Activated T-helper 1 cell treated with Interleukin-2 at 50 U/mL for 16 hours (primary cell): ENCODE results near the gene AKAP1.

Source experiments
- DNase-seq: peaks from one replicate; pipeline ENCODE4 v3.0.0-alpha.2; 2020; ENCODE audit warnings: low read depth

The AKAP1 gene, protein sequence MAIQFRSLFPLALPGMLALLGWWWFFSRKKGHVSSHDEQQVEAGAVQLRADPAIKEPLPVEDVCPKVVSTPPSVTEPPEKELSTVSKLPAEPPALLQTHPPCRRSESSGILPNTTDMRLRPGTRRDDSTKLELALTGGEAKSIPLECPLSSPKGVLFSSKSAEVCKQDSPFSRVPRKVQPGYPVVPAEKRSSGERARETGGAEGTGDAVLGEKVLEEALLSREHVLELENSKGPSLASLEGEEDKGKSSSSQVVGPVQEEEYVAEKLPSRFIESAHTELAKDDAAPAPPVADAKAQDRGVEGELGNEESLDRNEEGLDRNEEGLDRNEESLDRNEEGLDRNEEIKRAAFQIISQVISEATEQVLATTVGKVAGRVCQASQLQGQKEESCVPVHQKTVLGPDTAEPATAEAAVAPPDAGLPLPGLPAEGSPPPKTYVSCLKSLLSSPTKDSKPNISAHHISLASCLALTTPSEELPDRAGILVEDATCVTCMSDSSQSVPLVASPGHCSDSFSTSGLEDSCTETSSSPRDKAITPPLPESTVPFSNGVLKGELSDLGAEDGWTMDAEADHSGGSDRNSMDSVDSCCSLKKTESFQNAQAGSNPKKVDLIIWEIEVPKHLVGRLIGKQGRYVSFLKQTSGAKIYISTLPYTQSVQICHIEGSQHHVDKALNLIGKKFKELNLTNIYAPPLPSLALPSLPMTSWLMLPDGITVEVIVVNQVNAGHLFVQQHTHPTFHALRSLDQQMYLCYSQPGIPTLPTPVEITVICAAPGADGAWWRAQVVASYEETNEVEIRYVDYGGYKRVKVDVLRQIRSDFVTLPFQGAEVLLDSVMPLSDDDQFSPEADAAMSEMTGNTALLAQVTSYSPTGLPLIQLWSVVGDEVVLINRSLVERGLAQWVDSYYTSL

DNA sequence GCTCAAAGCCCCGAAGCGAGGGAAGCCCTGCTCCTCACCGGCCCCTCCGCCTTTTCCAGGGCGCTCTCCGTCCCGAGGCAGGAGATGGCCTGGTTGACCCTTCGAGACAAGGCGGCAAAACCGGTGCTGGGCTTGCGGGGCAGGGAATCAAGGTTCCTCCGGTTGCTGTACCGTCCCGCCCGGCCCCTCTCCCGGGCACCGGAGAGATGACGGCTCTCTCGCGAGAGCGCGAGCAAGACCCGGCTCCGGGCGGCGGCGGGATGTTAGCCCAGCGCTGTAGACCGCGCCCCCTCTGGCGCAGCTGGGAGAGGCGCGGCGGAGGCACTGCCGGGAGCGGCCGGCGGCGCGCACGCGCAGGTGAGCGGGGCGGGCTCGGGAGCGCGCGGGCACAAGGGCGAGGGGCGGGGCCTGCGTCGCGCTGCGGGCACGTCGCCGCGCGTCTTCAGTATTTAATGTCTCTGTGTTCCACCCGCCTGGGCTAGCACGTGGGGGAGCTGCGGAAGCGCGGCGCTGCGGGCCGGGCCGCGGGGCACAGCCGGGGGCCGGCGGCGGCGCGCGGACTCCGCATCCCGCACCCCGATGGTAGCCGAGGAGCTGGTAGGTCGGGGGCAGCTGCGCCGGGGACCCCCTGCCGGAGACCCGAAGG lies at the start of gene AKAP1:
AKAP1 (plus strand) TSS at position 445 of the 646 bp plus-strand sequence. CDS start 20,219 bp downstream, outside the sequence.
- DNase-seq, result peak; percentile 96

GRCh38 chr17:57035971-57036481 lies 49.0 kb upstream of the AKAP1 start:
- no peak for DNase-seq

DNA sequence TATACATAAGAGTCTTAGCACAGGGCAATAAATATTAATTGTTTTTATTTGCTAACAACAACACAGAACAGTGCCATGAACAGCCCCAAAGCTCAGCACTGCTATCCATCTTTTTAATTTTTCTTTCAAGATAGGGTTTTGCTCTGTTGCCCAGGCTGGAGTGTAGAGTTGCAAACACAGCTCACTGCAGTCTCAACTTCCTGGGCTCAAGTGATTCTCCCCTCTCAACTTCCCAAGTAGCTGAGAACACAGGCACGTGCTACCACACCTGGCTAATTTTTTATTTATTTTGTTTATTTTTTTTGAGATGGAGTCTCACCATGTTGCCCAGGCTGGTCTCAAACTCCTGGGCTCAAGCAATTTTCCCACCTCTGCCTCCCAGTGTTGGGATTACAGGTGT lies 47.6 kb upstream of the AKAP1 start:
- no peak for DNase-seq

DNA sequence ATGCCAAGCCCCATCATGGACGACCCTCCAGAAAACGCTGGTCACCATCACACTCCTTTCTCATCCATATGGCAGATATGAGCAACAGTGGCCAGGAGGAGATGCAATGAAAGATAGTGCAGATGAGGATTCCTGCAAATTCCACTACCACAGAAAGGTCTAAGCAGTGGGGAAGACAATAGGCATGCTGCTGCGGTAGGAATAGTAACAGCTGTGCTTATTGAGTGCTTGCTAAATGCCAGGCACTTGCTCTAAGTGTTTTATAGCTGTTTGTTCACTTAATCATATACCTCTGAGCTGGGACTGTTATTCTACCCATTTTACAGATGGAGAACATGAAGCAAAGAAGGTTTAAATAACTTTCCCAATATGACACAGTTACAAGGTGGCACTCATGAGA lies 46.6 kb upstream of the AKAP1 start:
- DNase-seq, result no peak

- no peak for DNase-seq
Measured at GRCh38 chr17:57040571-57040970, 44.5 kb upstream of the AKAP1 start.

- DNase-seq, result no peak
Measured at GRCh38 chr17:57043276-57043675, 41.8 kb upstream of the AKAP1 start.

GRCh38 chr17:57044976-57045867 lies 39.8 kb upstream of the AKAP1 start:
- DNase-seq, result no peak

DNA sequence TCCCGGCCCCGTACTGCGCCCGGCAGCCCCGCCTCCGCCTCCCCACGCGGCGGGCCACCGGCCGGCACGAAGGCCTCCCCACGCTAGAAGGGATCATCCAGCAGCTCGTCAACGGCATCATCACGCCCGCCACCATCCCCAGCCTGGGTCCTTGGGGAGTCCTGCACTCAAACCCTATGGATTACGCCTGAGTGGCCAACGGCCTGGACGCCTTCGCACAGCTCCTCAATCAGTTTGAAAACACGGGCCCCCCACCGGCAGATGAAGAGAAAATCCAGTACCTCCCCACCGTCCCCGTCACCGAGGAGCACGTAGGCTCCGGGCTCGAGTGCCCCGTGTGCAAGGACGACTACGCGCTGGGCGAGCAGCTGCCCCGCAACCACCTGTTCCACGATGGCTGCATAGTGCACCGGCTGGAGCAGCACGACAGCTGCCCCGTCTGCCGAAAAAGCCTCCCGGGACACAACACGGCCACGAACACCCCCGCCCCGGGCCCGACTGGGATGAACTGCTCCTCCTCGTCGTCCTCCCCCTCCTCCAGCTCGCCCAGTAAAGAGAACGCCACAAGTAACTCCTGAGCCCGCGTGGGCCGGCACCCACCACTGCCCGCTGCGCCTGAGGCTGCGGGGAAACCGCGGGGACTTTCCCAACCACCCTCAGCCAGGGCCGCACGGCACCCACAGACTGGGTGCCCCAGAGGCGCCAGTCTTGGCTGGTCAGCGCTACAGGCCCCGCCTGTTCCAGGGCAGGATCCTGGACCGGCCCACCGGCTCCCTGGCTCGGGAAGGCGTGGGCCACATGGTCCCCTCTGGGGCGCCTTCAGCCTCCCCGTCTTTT lies 39.0 kb upstream of the AKAP1 start:
- peak; percentile 1 for DNase-seq

DNA sequence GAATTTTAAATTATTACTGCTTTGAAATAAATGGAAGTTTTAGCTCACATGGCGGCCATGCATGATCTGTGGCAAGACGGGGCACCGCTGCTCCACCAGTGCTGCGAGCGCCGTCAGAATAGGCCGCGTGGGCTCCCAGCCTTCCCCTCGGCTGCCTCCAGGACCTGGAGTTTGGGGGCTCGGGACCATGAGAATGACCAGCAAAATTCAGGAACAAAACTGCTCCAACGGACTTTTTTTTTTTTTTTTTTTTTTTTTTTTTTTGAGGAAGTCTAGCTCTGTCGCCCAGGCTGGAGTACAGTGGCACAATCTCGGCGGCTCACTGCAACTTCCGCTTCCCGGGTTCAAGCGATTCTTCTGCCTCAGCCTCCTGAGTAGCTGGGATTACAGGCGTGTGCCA lies 38.3 kb upstream of the AKAP1 start:
- DNase-seq, result no peak

DNA sequence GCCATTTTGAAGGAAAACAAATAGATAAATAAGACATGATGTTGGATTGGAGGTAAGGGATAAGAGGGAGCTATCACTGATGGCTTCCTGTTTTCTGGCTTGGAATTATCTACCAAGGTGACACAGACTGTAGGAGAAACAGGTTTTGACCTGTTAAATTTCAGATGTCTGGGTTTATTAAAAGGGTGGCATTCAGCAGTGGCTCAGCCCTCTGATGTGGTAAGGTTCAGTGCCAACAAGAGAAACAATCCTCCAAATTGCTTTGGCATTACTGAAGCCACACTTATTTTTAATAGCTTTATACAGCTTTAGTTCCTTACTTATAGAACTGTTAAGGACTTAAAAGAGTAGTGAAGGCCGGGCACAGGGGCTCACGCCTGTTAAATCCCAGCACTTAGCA lies 37.0 kb upstream of the AKAP1 start:
- no peak for DNase-seq

DNA sequence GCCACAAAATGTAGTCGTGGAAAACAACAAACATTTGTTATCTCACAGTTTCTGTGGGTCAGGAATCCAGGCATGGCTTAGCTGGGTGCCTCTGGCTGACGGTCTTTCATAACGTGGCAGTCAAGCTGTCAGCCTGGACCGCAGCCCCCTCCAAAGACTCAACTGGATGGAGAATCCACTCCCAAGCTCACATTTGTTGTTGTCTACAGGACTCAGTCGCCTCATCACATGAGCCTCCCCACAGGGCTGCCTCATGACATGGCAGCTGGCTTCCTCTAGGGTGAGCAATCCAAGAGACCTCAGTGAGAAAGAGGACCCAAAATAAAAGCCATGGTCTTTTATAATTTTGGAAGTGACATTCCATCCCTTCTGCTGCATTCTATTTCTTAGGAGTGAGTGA lies 34.7 kb upstream of the AKAP1 start:
- DNase-seq, result no peak

- no peak for DNase-seq
Measured at GRCh38 chr17:57051886-57052361, 33.1 kb upstream of the AKAP1 start.

DNA sequence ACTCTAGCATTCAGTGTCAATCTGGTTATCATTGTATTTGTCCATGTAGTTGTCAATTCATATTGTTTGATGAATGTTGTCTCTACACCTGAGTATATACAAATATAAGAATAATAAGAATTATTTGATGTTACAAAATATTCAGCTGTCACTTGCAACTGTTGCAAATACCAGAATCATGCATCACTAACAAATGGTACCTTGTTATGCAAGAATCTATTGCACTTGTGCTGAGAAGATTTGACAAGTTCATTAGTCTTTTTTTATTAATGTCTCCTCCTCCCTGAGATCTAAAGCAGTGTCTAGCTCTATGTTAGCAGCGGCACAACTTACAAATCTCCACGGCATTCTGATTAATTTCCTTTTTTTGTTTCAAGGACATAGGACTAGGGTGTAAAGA lies 22.2 kb upstream of the AKAP1 start:
- DNase-seq, result no peak

DNA sequence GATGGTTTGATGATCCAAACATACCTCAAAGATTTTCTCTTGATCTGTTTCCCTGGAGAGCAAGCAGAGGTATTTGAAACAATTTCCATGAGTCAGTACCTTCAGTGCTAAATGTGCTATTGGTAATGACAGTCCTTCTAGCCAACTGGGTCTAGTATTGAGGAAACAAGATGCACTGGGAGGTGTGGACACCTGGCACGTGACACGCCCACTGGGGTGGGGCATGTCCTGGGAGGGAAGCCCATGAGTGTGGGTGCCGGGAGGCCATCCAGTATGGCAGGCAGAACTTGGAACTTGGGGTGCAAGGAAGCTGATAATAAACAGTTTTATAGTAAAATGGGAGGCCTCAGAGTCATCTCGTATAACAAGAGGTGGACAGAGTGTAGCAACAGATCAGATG lies 17.9 kb upstream of the AKAP1 start:
- DNase-seq, result no peak

- DNase-seq, result no peak
Measured at GRCh38 chr17:57067781-57068180, 17.3 kb upstream of the AKAP1 start.

- DNase-seq, result no peak
Measured at GRCh38 chr17:57068222-57068658, 16.8 kb upstream of the AKAP1 start.

- no peak for DNase-seq
Measured at GRCh38 chr17:57068707-57069106, 16.3 kb upstream of the AKAP1 start.

DNA sequence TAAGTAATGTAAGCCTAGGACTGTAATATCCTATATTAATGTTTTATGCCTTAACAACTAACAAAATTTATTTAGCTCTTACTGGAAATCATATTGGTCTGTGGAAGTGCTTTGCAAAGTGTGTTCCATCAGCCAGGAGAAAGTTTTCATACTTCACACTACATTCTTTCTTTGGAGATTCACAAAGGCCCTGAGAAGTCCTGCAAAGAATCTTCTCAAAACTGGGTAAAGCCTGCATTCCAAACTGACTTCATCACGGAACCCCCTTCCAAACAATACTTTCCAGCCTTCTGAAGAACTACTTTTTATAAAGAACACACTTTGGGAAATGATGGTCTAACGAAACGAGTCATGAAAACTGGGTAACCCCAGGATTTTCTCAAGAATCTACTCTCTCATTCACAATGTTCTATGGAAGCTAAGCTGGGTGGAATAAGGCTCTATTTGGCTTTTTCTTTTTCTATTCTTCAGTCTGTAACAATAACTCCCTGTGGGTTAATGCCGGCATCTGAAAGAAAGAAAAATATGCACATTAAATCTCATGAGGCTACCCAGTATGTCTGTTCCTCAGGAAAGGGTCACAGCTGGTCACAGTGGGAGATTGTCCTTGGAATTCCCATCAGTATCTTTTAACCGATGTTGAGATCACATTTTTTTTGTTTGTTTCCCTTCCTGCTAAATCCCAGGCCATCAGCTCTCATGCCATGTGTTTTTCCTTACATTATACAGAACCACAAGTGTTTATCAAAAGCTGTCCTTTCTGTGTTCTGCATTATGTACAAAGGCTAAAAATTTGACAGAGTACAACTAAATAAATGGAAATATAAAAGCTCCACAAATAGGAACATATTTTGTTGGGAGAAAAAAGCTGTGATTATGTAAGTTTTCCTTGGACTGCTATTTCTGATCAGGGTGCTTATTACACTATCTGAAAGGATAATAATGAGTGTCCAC lies 12.8 kb upstream of the AKAP1 start:
- no peak for DNase-seq

- no peak for DNase-seq
Measured at GRCh38 chr17:57073626-57074025, 11.4 kb upstream of the AKAP1 start.
